NCI-H1436 treated with DMSO at 0.1 percent for 48 hours (cell line): ENCODE measurements around the gene HTRA3.

ENCODE experiments used
- DNase-seq: peaks from one replicate; lab custom pipeline; 2025; lab: John Stamatoyannopoulos, UW

HTRA3 gene

DNA sequence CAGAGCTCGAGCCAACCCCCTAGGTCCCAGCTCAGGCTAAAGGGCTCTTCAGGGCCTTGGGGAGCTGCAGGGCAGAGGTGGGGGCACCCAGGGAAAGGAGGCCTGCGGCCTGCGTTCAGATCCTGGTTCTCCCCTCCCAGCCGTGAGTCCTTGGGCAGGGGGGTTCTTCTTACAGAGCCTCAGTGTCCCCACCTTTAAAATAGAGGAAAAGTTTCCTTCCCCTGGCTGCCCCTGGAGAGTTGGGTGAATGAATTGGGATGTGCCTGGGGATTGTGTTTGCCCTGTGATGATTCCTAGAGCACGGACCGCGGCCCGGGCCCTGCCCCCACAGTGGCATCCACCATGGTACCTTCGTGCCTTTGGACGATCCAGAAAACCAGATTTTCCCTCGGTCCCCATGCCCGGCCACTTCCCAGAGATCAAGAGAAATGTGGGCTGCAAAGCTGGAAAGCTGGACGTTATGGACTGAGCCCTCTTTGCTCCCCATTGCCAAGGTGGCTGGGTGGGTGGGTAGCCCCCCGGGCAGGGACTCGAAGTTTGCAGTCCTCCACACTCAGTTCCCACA, 11.4 kb downstream of the HTRA3 start:
- DNase-seq: no peak

DNA sequence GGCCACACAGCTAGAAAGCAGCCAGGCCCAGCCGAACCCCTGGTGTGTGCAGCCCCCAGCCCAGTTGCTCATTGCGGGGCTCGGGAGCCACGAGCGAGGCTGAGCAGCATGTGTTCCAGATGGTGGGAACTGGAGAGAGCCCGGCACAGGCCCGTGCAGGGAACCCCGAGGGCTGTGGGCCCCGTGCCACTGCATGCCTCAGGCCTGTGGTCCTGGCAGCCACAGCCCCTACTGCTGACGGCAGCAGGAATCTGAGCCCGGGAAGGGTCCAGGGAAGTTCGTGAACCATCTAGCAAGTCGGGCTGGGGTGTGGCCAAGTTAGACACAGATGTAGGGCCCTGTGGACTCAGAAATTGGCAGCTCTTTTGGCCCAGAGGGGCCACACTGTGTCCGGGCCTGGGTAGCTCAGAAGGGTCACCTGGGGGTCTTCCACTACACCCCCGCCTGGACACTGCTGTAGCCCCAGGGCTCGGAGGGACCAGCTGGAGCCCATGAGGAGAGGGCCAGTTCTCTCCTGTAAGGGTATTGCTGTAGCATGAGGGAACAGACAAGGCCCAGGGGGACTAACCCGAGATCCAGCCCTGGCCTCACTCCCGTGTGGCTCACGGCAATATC, 12.1 kb downstream of the HTRA3 start:
- no peak for DNase-seq

DNA sequence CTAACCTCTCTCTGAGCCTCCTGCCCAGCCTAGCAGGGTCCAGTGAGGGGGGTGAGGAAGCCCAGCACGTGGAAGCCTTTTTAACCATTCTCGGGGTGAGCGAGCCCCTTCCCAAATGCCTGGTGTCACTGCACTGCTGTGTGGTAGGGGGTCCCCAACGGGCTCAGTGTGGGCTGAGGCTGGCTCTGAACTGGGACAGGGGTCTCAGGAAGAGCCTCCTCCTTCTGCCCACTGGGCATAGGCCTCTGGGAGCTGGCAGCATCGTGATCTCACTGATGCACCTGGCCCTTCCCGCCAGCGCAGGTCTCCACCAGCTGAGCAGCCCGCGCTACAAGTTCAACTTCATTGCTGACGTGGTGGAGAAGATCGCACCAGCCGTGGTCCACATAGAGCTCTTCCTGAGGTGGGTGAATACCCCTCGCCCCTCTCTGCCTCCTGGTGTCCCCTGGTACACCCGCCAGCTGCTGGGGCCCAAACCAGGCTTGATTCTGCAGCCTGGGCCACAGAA, 12.6 kb downstream of the HTRA3 start:
- DNase-seq: no peak

DNA sequence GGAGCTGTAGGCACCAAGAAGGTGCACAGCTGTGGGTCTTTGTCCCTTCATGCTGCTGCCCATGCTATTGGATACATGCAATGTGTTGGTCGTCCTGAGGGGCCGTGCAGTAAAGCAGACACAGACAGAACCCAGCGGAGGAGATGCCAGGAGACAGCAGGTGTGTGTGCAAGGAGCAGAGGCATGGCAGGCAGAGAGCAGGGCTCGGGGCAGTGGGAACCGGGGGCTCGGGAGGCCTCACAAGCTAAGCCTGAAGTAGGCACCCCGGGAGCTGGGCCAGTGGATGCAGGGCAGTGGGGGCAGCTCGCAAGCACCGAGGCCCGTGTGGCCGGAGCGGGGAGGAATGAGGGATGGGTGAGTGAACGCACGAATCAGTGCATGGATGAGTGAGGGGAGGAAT, 13.2 kb downstream of the HTRA3 start:
- DNase-seq: no peak

DNA sequence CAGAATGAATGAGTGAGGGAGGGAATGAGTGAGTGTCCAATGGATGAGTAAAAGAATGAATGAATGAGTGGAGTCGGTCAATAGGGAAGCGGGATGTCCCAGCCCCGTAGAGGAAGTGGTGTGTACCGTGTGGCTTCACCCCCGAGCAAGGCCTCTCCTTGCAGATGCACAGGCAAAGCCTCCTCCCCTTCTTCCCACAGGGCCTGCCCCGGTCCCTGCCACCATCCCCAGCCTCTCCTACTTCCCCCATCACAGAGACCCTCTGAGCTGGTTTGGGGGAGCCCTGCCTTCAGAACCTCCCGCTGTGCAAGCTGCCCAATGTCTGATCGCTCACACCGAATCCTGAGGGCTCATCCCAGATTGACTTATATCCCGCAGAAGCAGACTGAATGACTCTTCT, 13.6 kb downstream of the HTRA3 start:
- DNase-seq: no peak

- no peak for DNase-seq
Measured at GRCh38 chr4:8283631-8284121, 14.1 kb downstream of the HTRA3 start.

GRCh38 chr4:8284391-8284790, 14.8 kb downstream of the HTRA3 start:
- no peak for DNase-seq

GRCh38 chr4:8285143-8285975, 15.8 kb downstream of the HTRA3 start:
- no peak for DNase-seq

DNA sequence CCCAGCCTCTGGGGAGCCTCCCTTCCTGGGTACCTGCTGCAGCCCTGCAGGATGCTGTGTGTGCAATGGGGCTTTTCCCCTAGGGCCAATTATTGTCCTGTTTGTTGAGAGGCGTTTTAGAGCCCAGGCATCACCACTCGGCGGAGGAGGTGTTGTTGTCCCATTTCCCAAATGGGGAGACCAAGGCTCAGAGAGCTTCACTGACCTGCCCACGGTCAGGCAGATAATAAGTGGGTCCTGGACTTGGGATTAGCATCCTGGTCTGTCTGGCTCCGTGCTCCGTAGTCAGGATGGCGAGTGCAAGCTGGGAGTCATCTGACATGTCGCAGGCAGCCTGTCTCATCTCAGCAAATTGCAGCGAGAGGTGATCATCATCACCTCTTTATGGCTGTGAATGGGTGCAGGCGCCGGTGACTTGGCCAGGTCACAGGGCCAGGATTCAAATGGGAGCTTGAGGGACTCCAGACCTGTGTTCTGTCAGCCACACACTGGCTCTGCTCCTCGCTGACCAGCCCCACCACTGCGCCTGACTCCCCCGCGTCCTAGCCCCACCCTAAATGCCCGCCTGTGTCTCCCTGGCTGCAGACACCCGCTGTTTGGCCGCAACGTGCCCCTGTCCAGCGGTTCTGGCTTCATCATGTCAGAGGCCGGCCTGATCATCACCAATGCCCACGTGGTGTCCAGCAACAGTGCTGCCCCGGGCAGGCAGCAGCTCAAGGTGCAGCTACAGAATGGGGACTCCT, 16.6 kb downstream of the HTRA3 start:
- DNase-seq: no peak

DNA sequence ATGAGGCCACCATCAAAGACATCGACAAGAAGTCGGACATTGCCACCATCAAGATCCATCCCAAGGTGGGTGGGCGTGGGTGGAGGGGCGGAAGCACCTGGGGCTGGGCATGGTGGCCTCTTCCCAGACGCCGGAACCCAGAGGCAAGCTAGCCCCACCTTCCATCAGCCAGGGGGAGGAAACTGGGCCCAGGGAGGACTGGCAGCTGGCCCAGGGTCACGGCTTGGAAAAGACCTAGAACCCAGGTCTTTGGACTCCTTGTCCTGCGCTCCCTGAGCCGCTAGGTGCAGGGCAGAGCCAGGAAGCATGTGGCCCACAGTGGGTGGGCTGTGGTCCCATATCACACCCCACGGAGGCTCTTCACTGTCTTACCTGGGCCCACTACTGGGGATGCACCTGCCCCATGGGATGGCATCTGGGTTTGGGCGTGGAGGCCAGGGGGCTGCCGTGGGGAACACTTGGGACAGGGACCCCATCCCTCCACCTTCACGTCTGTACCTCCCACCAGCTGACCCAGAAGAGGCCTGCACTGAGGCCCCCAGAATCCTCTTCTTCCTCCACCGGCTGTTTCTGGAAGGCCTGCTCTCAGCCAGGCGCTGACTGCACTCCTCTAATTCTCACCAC, 17.3 kb downstream of the HTRA3 start:
- DNase-seq: no peak

GRCh38 chr4:8287343-8288280, 18.1 kb downstream of the HTRA3 start:
- DNase-seq: no peak

- DNase-seq: no peak
Measured at GRCh38 chr4:8289151-8289750, 19.7 kb downstream of the HTRA3 start.

- DNase-seq: no peak
Measured at GRCh38 chr4:8289956-8290700, 20.6 kb downstream of the HTRA3 start.

DNA sequence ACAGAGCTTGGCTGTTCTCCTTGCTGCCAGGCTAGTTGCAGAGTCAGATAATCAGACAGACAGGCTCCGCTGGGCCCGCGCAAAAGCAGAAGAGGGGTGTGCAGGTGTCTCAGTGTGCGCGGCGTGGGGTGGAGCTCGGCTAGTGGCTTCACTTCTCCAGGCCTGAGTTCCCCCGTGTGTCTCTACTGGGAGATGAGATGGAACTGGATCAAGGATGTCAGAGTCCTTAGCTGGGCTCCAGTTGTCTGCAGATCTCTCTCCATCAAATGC, 21.1 kb downstream of the HTRA3 start:
- DNase-seq: no peak

DNA sequence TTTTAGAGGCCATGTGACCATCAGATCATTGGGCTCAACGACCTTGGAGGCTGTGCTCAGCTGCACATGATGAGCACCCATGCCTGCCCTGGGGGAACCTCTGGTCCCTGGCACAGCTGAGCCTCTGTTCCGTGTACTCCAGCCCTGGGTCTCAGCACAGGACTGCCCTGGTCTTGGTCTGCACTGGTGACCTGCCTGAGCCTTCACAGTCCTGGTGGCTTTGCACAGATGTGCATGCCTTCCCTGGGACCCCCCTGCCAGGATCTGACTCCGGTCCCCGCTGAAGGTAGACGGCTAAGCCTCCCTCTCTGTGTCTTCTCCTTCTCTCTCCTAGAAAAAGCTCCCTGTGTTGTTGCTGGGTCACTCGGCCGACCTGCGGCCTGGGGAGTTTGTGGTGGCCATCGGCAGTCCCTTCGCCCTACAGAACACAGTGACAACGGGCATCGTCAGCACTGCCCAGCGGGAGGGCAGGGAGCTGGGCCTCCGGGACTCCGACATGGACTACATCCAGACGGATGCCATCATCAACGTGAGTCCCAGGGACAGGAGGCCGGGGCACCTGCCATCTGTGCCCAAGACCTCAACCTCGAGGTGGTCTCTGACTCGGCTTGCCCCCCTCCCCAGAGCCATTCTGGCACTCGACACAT, 21.6 kb downstream of the HTRA3 start:
- DNase-seq: no peak

DNA sequence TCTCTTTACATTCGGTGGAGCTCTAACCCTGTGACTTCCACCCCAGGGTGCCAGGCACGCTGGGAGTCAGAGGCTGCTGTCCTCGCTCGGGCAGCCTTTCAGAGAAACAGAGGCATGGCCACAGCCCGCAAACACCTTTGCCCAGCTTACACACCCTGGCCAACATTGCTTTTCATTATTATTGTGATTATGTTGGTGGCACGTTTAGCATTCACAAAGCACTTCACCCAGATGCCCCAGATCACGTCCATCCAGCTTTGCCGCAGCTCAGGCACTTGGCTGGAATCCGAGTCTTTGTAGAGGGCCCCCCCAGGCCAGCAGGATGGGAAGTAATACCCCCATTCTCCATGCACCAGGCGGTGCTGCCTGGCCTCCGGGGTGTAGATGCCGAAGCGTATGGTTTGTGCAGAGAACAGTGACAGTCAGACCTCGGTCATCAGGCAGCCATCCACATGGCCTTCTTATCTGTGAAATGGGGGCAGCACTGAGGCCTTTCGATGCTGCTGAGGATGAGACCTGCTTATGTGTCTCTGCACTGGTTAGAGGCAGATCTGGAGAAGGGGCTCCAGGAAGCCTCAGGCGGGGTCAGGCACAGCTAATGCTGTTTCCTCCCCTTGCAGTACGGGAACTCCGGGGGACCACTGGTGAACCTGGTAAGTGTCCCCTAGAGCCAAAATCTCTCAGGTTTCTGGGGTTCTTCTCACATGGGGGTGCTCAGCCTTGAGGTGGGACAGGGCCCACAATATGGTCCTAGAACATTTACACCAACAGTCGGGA, 22.3 kb downstream of the HTRA3 start:
- no peak for DNase-seq

DNA sequence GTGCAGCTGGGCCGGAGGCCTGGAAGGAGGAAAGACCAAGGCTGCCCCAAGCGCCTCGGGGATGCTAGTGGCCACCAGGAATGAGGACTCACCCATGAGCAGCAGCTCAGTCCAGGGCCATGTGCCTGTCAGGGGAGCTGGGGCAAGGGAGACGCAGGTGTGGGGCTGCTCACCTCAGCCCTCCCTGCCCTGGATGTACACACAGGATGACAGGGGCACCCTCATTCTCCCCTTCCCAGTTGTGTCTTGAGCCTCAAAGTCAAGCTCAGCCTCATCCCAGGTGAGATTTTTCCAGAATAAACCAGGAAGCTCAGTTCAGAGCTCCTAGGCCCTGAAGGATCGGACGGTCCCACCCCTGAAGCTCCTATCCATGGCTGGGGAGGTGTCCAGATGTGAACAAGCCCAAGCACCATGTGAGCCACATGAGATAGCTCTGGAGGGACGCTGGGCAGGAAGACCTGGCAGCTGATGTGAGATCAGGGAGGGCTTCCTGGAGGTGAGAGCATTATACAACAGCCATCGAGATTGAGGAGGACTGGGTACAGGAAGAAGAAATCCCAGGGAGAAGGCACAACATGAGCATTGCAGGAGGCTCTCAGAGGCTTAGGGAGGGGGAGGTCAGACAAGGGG, 23.0 kb downstream of the HTRA3 start:
- no peak for DNase-seq
